Gastrocnemius medialis (tissue), 4 donors: ENCODE measurements around the gene FUT3.

Experiments
- POLR2A ChIP-seq, 2 donors: fragments of 450-650 bp; IDR thresholded peaks; one replicate each; pipeline ENCODE4 v1.6.1; 2017; ENCODE audit warnings: antibody characterized with exemption in 2 of 2, mild to moderate bottlenecking in 2 of 2, moderate library complexity in 2 of 2
- TF ChIP-seq, protein P1 (sequence below), 5 experiments: fragments of 450-650 bp in 3 of 5; fragments of 200-600 bp in 2 of 5; sonication (generic) in 2 of 5; IDR thresholded peaks in 4 of 5; conservative IDR thresholded peaks in 1 of 5; 1 replicate in 4 of 5; 2 replicates in 1 of 5; pipeline ENCODE4 v1.5.1; 2016 to 2019; ENCODE audit warnings: antibody characterized with exemption in 5 of 5, mild to moderate bottlenecking in 3 of 5, moderate library complexity in 3 of 5

DNA sequence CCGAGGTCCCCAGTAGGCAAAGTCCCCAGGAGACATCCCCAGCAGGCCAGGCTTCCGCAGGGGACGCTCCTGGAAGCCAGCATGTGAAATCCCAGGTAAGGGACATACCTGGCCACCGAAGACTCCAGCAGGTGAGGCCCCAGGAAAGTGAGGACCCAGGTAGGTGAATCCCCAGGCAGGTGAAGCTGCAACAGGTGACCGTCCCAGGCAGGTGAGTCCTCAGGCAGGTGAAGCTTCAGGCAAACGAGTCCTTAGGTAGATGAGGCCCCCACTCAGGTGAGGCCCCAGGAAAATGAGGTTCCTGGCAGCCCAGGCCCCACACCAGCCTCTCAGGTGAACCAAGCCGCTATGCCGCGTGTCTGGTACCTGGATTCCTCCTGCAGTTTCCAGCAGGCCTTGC is 20.1 kb downstream of the FUT3 start:
- TF ChIP-seq, protein P1, sequence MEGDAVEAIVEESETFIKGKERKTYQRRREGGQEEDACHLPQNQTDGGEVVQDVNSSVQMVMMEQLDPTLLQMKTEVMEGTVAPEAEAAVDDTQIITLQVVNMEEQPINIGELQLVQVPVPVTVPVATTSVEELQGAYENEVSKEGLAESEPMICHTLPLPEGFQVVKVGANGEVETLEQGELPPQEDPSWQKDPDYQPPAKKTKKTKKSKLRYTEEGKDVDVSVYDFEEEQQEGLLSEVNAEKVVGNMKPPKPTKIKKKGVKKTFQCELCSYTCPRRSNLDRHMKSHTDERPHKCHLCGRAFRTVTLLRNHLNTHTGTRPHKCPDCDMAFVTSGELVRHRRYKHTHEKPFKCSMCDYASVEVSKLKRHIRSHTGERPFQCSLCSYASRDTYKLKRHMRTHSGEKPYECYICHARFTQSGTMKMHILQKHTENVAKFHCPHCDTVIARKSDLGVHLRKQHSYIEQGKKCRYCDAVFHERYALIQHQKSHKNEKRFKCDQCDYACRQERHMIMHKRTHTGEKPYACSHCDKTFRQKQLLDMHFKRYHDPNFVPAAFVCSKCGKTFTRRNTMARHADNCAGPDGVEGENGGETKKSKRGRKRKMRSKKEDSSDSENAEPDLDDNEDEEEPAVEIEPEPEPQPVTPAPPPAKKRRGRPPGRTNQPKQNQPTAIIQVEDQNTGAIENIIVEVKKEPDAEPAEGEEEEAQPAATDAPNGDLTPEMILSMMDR (IDR thresholded peaks at IDR 0.05 in 4 of 5, conservative IDR thresholded peaks at IDR 0.05 in 1 of 5) = no peak
- no peak for TF ChIP-seq POLR2A (IDR thresholded peaks at IDR 0.05)
